Fibroblast of pulmonary artery (primary cell): ENCODE results near the gene UBR7.
A peak's percentile ranks its signal among the peaks of the same experiment; 100 is the strongest.

ENCODE experiments used
- DNase-seq: peaks from one replicate; pipeline ENCODE4 v3.0.0-alpha.2; 2010; ENCODE audit warnings: low read depth
- H3K4me3 ChIP-seq: replicated peaks from 2 replicates; pipeline ENCODE4 v1.5.1; 2011; ENCODE audit warnings: low read depth, mild to moderate bottlenecking, control low read depth, low read length, moderate library complexity
- TF ChIP-seq, protein P1 (sequence below): IDR thresholded peaks from 2 replicates; pipeline ENCODE4 v1.5.1; 2011; ENCODE audit warnings: mild to moderate bottlenecking, control low read depth, low read length, inconsistent platforms; ENCODE audit errors: missing control alignments

Gene UBR7

DNA sequence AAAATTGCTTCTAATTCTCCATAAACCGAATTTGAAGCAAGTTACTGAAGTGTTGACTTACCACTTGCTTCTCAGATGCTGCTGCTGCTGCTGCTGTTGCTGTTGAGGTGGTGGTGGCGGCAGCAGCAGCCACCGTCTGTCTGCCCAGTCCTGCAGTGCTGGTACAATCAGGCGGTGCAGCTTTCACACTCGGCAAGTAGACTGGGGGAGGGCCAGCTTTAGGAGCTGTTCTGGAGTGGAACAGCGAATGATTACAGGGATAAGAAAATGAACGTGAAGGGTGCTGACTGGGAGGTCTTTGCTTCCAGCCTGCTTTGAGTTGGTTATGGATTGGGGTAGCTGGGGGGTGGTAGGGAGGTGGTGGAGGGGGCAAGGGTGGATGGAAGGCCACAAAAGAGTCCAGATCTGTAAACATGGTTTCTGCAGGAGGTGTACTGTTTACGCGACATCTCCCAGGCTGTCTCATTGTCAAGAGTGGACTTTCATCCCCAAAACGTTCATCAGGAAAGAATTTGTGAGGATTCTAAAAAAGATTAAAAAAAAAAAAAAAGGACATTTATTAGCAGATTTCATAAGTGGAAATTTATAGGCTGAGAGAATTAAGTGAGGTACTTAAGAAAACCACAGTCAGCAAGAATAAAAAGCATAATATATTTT lies 38.8 kb downstream of the UBR7 start:
- TF ChIP-seq, protein P1, sequence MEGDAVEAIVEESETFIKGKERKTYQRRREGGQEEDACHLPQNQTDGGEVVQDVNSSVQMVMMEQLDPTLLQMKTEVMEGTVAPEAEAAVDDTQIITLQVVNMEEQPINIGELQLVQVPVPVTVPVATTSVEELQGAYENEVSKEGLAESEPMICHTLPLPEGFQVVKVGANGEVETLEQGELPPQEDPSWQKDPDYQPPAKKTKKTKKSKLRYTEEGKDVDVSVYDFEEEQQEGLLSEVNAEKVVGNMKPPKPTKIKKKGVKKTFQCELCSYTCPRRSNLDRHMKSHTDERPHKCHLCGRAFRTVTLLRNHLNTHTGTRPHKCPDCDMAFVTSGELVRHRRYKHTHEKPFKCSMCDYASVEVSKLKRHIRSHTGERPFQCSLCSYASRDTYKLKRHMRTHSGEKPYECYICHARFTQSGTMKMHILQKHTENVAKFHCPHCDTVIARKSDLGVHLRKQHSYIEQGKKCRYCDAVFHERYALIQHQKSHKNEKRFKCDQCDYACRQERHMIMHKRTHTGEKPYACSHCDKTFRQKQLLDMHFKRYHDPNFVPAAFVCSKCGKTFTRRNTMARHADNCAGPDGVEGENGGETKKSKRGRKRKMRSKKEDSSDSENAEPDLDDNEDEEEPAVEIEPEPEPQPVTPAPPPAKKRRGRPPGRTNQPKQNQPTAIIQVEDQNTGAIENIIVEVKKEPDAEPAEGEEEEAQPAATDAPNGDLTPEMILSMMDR, result no peak
- no peak overlapping the region for H3K4me3 ChIP-seq
- no peak for DNase-seq

DNA sequence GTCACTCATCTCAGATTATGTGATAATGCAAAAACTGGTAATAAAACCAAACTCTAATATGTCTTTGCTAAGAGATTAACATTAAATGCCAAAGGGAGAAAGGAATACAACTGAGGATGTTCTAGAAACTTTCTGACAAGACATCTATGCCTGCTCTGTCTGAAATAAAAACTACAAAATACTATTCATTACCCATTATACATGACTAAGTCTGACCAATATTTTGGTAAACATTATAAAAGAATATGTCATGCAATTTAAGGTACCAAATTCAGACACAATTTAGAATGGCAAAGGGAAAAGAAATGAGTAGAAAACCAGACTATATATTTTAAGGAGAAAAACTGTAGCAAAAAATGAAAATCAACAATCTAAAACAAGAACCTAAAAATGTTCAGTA lies 39.5 kb downstream of the UBR7 start:
- TF ChIP-seq, protein P1, result no peak
- DNase-seq, result no peak
- H3K4me3 ChIP-seq, result no peak overlapping the region

DNA sequence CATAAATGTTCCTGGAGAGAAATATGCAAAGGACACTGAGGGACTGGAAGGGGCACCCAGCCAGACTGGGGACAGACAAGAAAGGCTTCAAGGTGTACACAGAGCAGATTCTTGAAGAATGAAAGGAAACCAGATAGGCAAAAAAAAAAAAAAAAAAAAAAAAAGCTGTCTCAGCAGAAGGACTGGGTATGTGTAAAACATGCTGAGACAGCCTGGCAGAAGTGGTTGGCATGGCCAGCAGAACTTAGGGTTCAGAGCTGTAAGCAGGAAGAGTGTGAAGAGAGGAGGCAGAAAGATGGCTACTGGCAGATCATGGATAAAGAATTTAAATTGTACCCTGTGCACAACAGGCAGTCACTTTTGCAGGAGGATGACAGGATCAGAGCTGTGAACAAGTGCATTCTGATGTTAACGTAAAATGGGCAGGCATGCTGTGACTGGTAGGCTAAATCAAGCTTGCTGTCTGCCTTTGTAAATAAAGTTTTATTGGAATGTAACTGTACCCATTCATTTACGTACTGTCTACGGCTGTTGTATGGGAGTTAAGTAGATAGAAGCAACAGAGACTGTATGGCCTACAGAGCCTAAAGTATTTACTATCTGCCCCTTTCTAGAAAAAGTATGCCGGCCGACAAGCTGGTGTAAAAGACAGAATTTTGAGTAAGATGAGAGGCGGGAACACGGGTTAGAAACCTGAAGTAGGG lies 42.2 kb downstream of the UBR7 start:
- no peak overlapping the region for H3K4me3 ChIP-seq
- TF ChIP-seq, protein P1, result no peak
- no peak for DNase-seq

DNA sequence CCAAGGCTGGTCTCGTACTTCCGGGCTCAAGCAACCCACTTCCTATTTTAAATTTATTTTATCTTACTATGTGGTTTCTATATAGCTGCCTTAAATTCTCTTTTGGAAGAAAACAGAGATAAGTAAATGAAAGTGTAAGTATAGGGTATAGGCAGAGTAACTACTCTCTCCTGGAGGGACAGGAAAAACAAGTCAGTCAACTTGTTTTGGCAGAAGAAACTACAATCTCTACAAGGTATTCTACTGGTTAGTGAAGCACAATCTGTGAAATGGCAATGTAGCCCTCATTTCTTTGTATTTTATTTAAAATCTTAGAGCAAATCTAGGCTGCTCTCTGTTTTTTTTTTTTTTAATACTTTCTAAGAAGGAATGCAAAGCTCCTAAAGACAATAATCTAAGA lies 55.4 kb downstream of the UBR7 start:
- DNase-seq, result no peak
- TF ChIP-seq, protein P1, result no peak
- no peak overlapping the region for H3K4me3 ChIP-seq

DNA sequence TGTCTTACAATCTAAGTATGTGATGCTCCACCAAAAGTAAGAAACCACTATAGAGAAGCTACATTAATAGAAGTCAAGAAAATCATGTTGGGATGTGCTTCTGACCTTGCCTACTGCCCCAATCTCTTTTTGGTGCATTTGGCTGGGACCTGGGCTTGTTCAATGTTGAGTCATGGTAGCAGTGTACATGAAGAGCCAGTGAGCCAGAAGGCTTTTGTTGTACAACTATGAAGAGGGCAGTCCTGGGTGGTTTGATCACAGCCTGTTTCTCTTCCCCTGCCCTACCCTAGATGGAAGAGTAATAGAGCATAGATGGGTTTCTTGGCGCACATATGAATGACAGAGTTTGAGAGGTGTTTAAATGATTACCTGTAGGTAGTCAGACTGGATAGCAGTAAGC lies 56.4 kb downstream of the UBR7 start:
- TF ChIP-seq, protein P1, result no peak
- H3K4me3 ChIP-seq, result no peak overlapping the region
- peak; percentile 5 for DNase-seq

DNA sequence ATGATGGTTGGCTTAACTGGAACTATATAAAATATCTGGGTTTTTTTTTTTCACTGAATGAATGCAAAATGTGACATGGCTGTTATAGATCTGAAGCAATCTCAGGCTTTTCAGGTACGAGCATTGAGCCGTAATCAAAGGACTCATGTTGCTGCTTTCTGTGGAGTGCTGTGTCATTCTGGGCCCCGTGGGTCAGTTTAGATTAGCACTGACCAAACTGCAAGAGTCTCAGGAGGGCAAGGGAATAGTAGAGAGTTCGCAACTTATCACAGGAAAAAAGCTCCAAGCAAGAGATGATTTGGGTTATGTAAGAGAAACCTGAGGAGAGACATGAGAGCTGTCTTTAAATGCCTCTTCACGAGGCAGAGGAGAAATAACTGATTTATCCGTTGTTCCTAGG lies 59.1 kb downstream of the UBR7 start:
- H3K4me3 ChIP-seq, result no peak overlapping the region
- DNase-seq, result no peak
- TF ChIP-seq, protein P1, result no peak

DNA sequence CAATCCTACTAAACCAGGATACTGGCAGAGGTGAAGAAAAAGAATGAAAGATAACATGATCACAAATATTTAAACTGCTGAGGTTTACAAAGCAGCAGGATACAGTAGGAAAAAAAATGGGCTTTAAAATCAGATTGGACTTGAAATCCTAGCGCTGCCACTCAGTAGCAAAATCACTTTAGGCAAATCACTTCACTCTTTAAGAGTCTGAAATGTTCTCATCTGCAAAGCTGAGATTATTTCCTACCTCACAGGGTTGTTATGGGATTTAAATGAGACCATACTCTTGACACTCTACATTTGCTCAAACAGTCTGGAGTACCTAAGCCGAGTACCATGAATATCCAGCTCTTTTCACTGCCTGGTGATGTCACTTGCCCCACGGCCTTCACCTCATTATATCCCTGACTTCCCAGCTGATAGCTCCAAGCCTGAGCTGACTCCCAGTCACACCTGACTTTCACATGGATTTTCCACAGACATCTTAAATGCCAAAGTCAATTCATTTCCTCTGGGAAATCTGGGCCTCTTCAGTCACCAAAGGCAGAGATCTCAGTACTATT lies 60.2 kb downstream of the UBR7 start:
- H3K4me3 ChIP-seq, result no peak overlapping the region
- DNase-seq, result no peak
- TF ChIP-seq, protein P1, result no peak
